ENCODE data around the gene SASS6.

DNA sequence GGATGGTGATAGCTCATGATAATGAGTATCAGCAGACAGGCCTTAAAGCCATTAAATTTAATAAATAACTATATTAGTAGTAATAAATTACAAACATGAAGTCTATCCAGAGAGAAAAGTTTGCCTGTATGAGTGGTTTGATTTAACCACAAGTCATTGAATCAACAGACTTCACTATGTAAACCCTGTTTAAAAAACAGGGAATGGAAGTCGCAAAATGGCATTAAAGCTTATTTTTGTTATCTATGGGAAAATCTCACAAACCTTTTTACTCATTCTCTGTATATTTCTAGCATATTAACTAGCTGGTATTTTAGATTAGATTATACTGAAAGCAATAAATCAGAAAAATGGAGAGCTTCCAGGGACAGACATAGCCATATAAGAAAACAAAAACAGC lies 45.3 kb downstream of the SASS6 start:
- no peak for TF ChIP-seq GATA2 (IDR thresholded peaks at IDR 0.05; ENCODE audit: low read depth, low read length)
- TF ChIP-seq GATA3 (IDR thresholded peaks at IDR 0.05; ENCODE audit: low read depth, low read length): no peak
